Mesenchymal stem cell (in vitro differentiated cells and primary cell): ENCODE measurements around the gene MIPOL1.

Experiments used
- DNase-seq: peaks from one replicate; pipeline ENCODE4 v3.0.0-alpha.2; 2013
- H2AFZ ChIP-seq: one replicate; pipeline ENCODE4 v1.6.1; 2013; ENCODE audit warnings: low read depth, mild to moderate bottlenecking, control low read depth, inconsistent platforms, low read length, moderate library complexity
- H2AK5ac ChIP-seq: 2 replicates; pipeline ENCODE4 v1.6.1; 2013; ENCODE audit warnings: low read length, moderate library complexity, mild to moderate bottlenecking, inconsistent platforms; ENCODE audit not compliant: severe bottlenecking
- H2BK120ac ChIP-seq: one replicate; pipeline ENCODE4 v1.6.1; 2013; ENCODE audit warnings: low read depth, mild to moderate bottlenecking, inconsistent platforms, low read length, moderate library complexity
- H2BK12ac ChIP-seq, 2 experiments: one replicate each; pipeline ENCODE4 v1.6.1; 2013; ENCODE audit warnings: inconsistent platforms in 2 of 2, low read length in 2 of 2, mild to moderate bottlenecking in 2 of 2, moderate library complexity in 2 of 2, control low read depth in 1 of 2
- H2BK15ac ChIP-seq: one replicate; pipeline ENCODE4 v1.6.1; 2013; ENCODE audit warnings: mild to moderate bottlenecking, low read depth, inconsistent platforms; ENCODE audit not compliant: poor library complexity, severe bottlenecking
- H2BK5ac ChIP-seq: 2 replicates; pipeline ENCODE4 v1.6.1; 2013; ENCODE audit warnings: low read depth, mild to moderate bottlenecking, low read length, control low read depth, inconsistent platforms; ENCODE audit not compliant: poor library complexity, severe bottlenecking
- H3K14ac ChIP-seq, 2 experiments: one replicate each; pipeline ENCODE4 v1.6.1; 2013; ENCODE audit warnings: inconsistent platforms in 2 of 2, low read length in 2 of 2, control low read depth in 1 of 2, mild to moderate bottlenecking in 1 of 2, moderate library complexity in 1 of 2
- H3K18ac ChIP-seq, 2 experiments: one replicate each; pipeline ENCODE4 v1.6.1; 2013; ENCODE audit warnings: inconsistent platforms in 2 of 2, low read length in 2 of 2, control low read depth in 1 of 2, low read depth in 1 of 2, mild to moderate bottlenecking in 1 of 2
- H3K23ac ChIP-seq, 2 experiments: one replicate each; pipeline ENCODE4 v1.6.1; 2013; ENCODE audit warnings: inconsistent platforms in 2 of 2, low read length in 2 of 2, mild to moderate bottlenecking in 2 of 2, moderate library complexity in 2 of 2, control low read depth in 1 of 2
- H3K27ac ChIP-seq: 2 replicates; pipeline ENCODE4 v1.5.1; 2013; ENCODE audit warnings: mild to moderate bottlenecking, moderate library complexity, low read length, control low read depth, inconsistent platforms; ENCODE audit not compliant: poor library complexity, severe bottlenecking
- H3K27me3 ChIP-seq, 2 experiments: 2 replicates each; pipeline versions ENCODE4 v1.6.1 to v1.7.0; 2013; ENCODE audit warnings: low read length in 2 of 2, mild to moderate bottlenecking in 2 of 2, moderate library complexity in 2 of 2, control low read depth in 1 of 2, inconsistent platforms in 1 of 2; ENCODE audit not compliant: control insufficient read depth in 1 of 2, insufficient read depth in 1 of 2
- H3K36me3 ChIP-seq, 2 experiments: 2 replicates each; pipeline versions ENCODE4 v1.6.1 to v1.7.0; 2013; ENCODE audit warnings: low read length in 2 of 2, control low read depth in 1 of 2, inconsistent platforms in 1 of 2, low read depth in 1 of 2, mild to moderate bottlenecking in 1 of 2; ENCODE audit not compliant: insufficient read depth in 2 of 2, control insufficient read depth in 1 of 2
- H3K4ac ChIP-seq, 2 experiments: one replicate each; pipeline ENCODE4 v1.6.1; 2013; ENCODE audit warnings: inconsistent platforms in 2 of 2, low read length in 2 of 2, mild to moderate bottlenecking in 2 of 2, moderate library complexity in 2 of 2, control low read depth in 1 of 2, low read depth in 1 of 2
- H3K4me1 ChIP-seq: 2 replicates; pipeline ENCODE4 v1.6.1; 2013; ENCODE audit warnings: low read depth, low read length, control low read depth; ENCODE audit not compliant: control insufficient read depth, insufficient read depth
- H3K4me2 ChIP-seq: 2 replicates; pipeline ENCODE4 v1.6.1; 2013; ENCODE audit warnings: low read length, mild to moderate bottlenecking, inconsistent platforms; ENCODE audit not compliant: poor library complexity, severe bottlenecking
- H3K4me3 ChIP-seq, 2 experiments: 2 replicates each; pipeline versions ENCODE4 v1.5.1 to v1.7.0; 2013; ENCODE audit warnings: low read length in 2 of 2, mild to moderate bottlenecking in 2 of 2, control low read depth in 1 of 2, low read depth in 1 of 2; ENCODE audit not compliant: insufficient read depth in 1 of 2
- H3K79me1 ChIP-seq: replicated peaks from 2 replicates; pipeline ENCODE4 v1.6.1; 2013; ENCODE audit warnings: mild to moderate bottlenecking, control low read depth, low read length, inconsistent platforms; ENCODE audit not compliant: poor library complexity, severe bottlenecking
- H3K9ac ChIP-seq: 2 replicates; pipeline ENCODE4 v1.7.0; 2013; ENCODE audit warnings: mild to moderate bottlenecking, low read length, moderate library complexity
- H3K9me3 ChIP-seq: 2 replicates; pipeline ENCODE4 v1.7.0; 2013; ENCODE audit warnings: mild to moderate bottlenecking, low read length; ENCODE audit not compliant: control insufficient read depth
- H4K8ac ChIP-seq: one replicate; pipeline ENCODE4 v1.6.1; 2013; ENCODE audit warnings: inconsistent platforms, mild to moderate bottlenecking, low read length, moderate library complexity
- H4K91ac ChIP-seq: one replicate; pipeline ENCODE4 v1.6.1; 2013; ENCODE audit warnings: mild to moderate bottlenecking, low read length, inconsistent platforms
- WGBS: methylation state at CpG from one replicate; pipeline ENCODE4 v1.1.7; 2013; ENCODE audit warnings: mixed read lengths; 5-methylcytosine and 5-hydroxymethylcytosine counted together

The MIPOL1 gene

GRCh38 chr14:37275963-37276362 lies 78.2 kb downstream of the MIPOL1 start:
- H2BK15ac ChIP-seq: no peak overlapping the region
- no peaks in the 10 kb centered on the region for H3K9me3 ChIP-seq
- H4K91ac ChIP-seq: no peak overlapping the region
- H3K27ac ChIP-seq: no peak overlapping the region
- no peak overlapping the region for H2BK120ac ChIP-seq
- H3K23ac ChIP-seq: no peak overlapping the region
- H3K27me3 ChIP-seq: no peaks in the 10 kb centered on the region
- no peak overlapping the region for H2BK5ac ChIP-seq
- H3K4me2 ChIP-seq: no peak overlapping the region
- no peak overlapping the region for H2AFZ ChIP-seq
- H3K18ac ChIP-seq: no peak overlapping the region
- H2BK12ac ChIP-seq: no peak overlapping the region
- no peaks in the 10 kb centered on the region for H3K79me1 ChIP-seq
- no peaks in the 10 kb centered on the region for H3K36me3 ChIP-seq
- no peak overlapping the region for H2AK5ac ChIP-seq
- no peaks in the 10 kb centered on the region for H3K4me1 ChIP-seq
- H3K4ac ChIP-seq: no peak overlapping the region
- no peak overlapping the region for H3K14ac ChIP-seq
- no peak overlapping the region for H3K9ac ChIP-seq
- no peak overlapping the region for H4K8ac ChIP-seq
- no peak overlapping the region for H3K4me3 ChIP-seq
- no peak for DNase-seq

GRCh38 chr14:37278636-37279538 lies 81.2 kb downstream of the MIPOL1 start:
- no CpG with 5 or more reads among the region's 5 CpGs for WGBS
- no peak overlapping the region for H3K9ac ChIP-seq
- no peak overlapping the region for H2AK5ac ChIP-seq

GRCh38 chr14:37279818-37280217 lies 82.1 kb downstream of the MIPOL1 start:
- H3K9ac ChIP-seq: no peak overlapping the region
- no peak overlapping the region for H2BK120ac ChIP-seq
- H3K27me3 ChIP-seq: no peaks in the 10 kb centered on the region
- no peak overlapping the region for H2BK5ac ChIP-seq
- no peak overlapping the region for H4K91ac ChIP-seq
- no peak overlapping the region for H2AK5ac ChIP-seq
- peaks cover 0 to 5% of the 10 kb centered on the region in 2 experiments for H3K36me3 ChIP-seq
- no peak overlapping the region for H2BK15ac ChIP-seq
- H4K8ac ChIP-seq: no peak overlapping the region
- no peak overlapping the region for H3K4me2 ChIP-seq
- no peak overlapping the region for H3K27ac ChIP-seq
- H2BK12ac ChIP-seq: no peak overlapping the region
- H3K14ac ChIP-seq: no peak overlapping the region
- WGBS: 92% methylated on average over 2 of the region's 2 CpGs
- no peak overlapping the region for H3K4ac ChIP-seq
- no peak overlapping the region for H3K18ac ChIP-seq
- H3K4me1 ChIP-seq: peaks cover 1% of the 10 kb centered on the region
- H3K9me3 ChIP-seq: no peaks in the 10 kb centered on the region
- DNase-seq: no peak
- no peak overlapping the region for H3K23ac ChIP-seq
- H3K79me1 ChIP-seq: no peaks in the 10 kb centered on the region
- H3K4me3 ChIP-seq: no peak overlapping the region
- no peak overlapping the region for H2AFZ ChIP-seq

More at GRCh38 chr14:37278636-37279538, 81.2 kb downstream of the MIPOL1 start:
- Histone ChIP-seq H3K4me2 (no peak overlapping the region), H3K27me3 (no peaks in the 10 kb centered on the region), H3K79me1 (no peaks in the 10 kb centered on the region), H2BK15ac (no peak overlapping the region), H2BK5ac (no peak overlapping the region), H3K36me3 (peaks cover 0 to 5% of the 10 kb centered on the region in 2 experiments), H4K8ac (no peak overlapping the region), H3K4me1 (peaks cover 1% of the 10 kb centered on the region), H3K23ac (no peak overlapping the region), H2AFZ (no peak overlapping the region), H3K27ac (no peak overlapping the region), H3K18ac (no peak overlapping the region), H2BK120ac (no peak overlapping the region), H3K4me3 (no peak overlapping the region), H4K91ac (no peak overlapping the region), H3K14ac (no peak overlapping the region), H3K9me3 (no peaks in the 10 kb centered on the region), H3K4ac (no peak overlapping the region), H2BK12ac (no peak overlapping the region)
- no peak for DNase-seq

GRCh38 chr14:37284760-37285159 lies 87.0 kb downstream of the MIPOL1 start:
- H2BK12ac ChIP-seq: no peak overlapping the region
- H3K4me1 ChIP-seq: peaks cover 1% of the 10 kb centered on the region
- no peak overlapping the region for H3K4ac ChIP-seq
- H3K27ac ChIP-seq: no peak overlapping the region
- H3K4me2 ChIP-seq: no peak overlapping the region
- no peak overlapping the region for H4K91ac ChIP-seq
- H3K4me3 ChIP-seq: no peak overlapping the region
- no peaks in the 10 kb centered on the region for H3K27me3 ChIP-seq
- no peak overlapping the region for H4K8ac ChIP-seq
- peaks cover 0 to 8% of the 10 kb centered on the region in 2 experiments for H3K36me3 ChIP-seq
- no peak overlapping the region for H3K18ac ChIP-seq
- H3K79me1 ChIP-seq: no peaks in the 10 kb centered on the region
- H2BK15ac ChIP-seq: no peak overlapping the region
- H2BK5ac ChIP-seq: no peak overlapping the region
- H3K9me3 ChIP-seq: no peaks in the 10 kb centered on the region
- no peak overlapping the region for H2AFZ ChIP-seq
- no peak for DNase-seq
- H3K23ac ChIP-seq: no peak overlapping the region
- H2BK120ac ChIP-seq: no peak overlapping the region
- H3K14ac ChIP-seq: no peak overlapping the region
- no peak overlapping the region for H3K9ac ChIP-seq
- H2AK5ac ChIP-seq: no peak overlapping the region
